GM23338 (cell line): ENCODE data around the gene AFF2. TPM values are rescaled to one million over a fixed set of nuclear protein-coding genes. Genes with fewer than 3 reads are reported as not detected.

Source experiments
- ATAC-seq: fragments of 200-7000 bp; cut with Tn5 transposase; 3 replicates; pipeline ENCODE4 v1.9.1; 2020
- DNase-seq: peaks from one replicate; pipeline ENCODE4 v3.0.0-alpha.2; 2015; ENCODE audit warnings: low spot score
- H2AFZ ChIP-seq: fragments of 200-600 bp; sonication (generic); 2 replicates; pipeline ENCODE4 v1.8.0; 2016; ENCODE audit warnings: antibody characterized with exemption, mild to moderate bottlenecking, moderate library complexity
- H3F3A ChIP-seq: fragments of 200-600 bp; sonication (generic); replicated peaks from 2 replicates; pipeline ENCODE4 v1.8.0; 2017; ENCODE audit warnings: antibody characterized with exemption, mixed run types, low read depth
- H3K27ac ChIP-seq: fragments of 200-600 bp; sonication (generic); 2 replicates; pipeline ENCODE4 v1.6.1; 2016; ENCODE audit warnings: low read depth
- H3K27me3 ChIP-seq: fragments of 200-600 bp; sonication (generic); 2 replicates; pipeline ENCODE4 v1.8.0; 2016; ENCODE audit warnings: mild to moderate bottlenecking, mixed run types, moderate library complexity; ENCODE audit not compliant: insufficient read depth
- H3K36me3 ChIP-seq: fragments of 200-600 bp; sonication (generic); 2 replicates; pipeline ENCODE4 v1.8.0; 2016; ENCODE audit warnings: mild to moderate bottlenecking; ENCODE audit not compliant: insufficient read depth
- H3K4me1 ChIP-seq: fragments of 200-600 bp; sonication (generic); 2 replicates; pipeline ENCODE4 v1.8.0; 2016; ENCODE audit warnings: mild to moderate bottlenecking, moderate library complexity; ENCODE audit not compliant: insufficient read depth
- H3K4me2 ChIP-seq: fragments of 200-600 bp; sonication (generic); 2 replicates; pipeline ENCODE4 v1.7.1; 2017; ENCODE audit warnings: mixed run types
- H3K4me3 ChIP-seq: fragments of 200-600 bp; sonication (generic); 2 replicates; pipeline ENCODE4 v1.6.1; 2016; ENCODE audit warnings: mixed run types
- H3K79me2 ChIP-seq: fragments of 200-600 bp; sonication (generic); replicated peaks from 2 replicates; pipeline ENCODE4 v1.8.0; 2017; ENCODE audit warnings: mild to moderate bottlenecking; ENCODE audit not compliant: insufficient read depth
- H3K9me2 ChIP-seq: fragments of 200-600 bp; sonication (generic); 2 replicates; pipeline ENCODE4 v1.8.0; 2017; ENCODE audit not compliant: insufficient read depth
- H4K20me1 ChIP-seq: fragments of 200-600 bp; sonication (generic); replicated peaks from 2 replicates; pipeline ENCODE4 v1.8.0; 2017; ENCODE audit warnings: mild to moderate bottlenecking; ENCODE audit not compliant: insufficient read depth
- H3K27ac Mint-ChIP-seq: 2 replicates; pipeline ENCODE4 v1.8.0; 2020; ENCODE audit warnings: inconsistent platforms, mild to moderate bottlenecking, moderate library complexity, mixed read lengths
- H3K27me3 Mint-ChIP-seq: 3 replicates; pipeline ENCODE4 v1.8.0; 2022; ENCODE audit warnings: low read depth, mild to moderate bottlenecking, moderate library complexity, mixed read lengths, inconsistent platforms; ENCODE audit not compliant: insufficient read depth, poor library complexity
- H3K36me3 Mint-ChIP-seq: 3 replicates; pipeline ENCODE4 v1.8.0; 2021; ENCODE audit warnings: low read depth, mild to moderate bottlenecking, inconsistent platforms, moderate library complexity, mixed read lengths
- H3K4me1 Mint-ChIP-seq: 3 replicates; pipeline ENCODE4 v1.8.0; 2020; ENCODE audit warnings: mild to moderate bottlenecking, inconsistent platforms, mixed read lengths
- H3K4me3 Mint-ChIP-seq: 3 replicates; pipeline ENCODE4 v1.8.0; 2021; ENCODE audit warnings: moderate library complexity, mild to moderate bottlenecking, inconsistent platforms, mixed read lengths
- H3K9me3 Mint-ChIP-seq: 3 replicates; pipeline ENCODE4 v1.8.0; 2020; ENCODE audit warnings: moderate library complexity, mild to moderate bottlenecking, inconsistent platforms, mixed read lengths
- CREB1 ChIP-seq: fragments of 250-450 bp; sonication (Bioruptor Pico); IDR thresholded peaks from 2 replicates; pipeline ENCODE4 v1.5.0; 2020; ENCODE audit warnings: low read depth, mild to moderate bottlenecking, moderate library complexity
- EZH2 ChIP-seq: fragments of 200-600 bp; sonication (generic); IDR thresholded peaks from one replicate; pipeline ENCODE4 v1.8.0; 2017; ENCODE audit warnings: antibody characterized with exemption, mild to moderate bottlenecking, low read depth; ENCODE audit not compliant: unreplicated experiment
- EZH2phosphoT487 ChIP-seq: fragments of 200-600 bp; sonication (generic); IDR thresholded peaks from one replicate; pipeline ENCODE4 v1.8.1; 2018; ENCODE audit warnings: antibody characterized with exemption; ENCODE audit not compliant: unreplicated experiment
- JUNB ChIP-seq: IDR thresholded peaks from one replicate; pipeline ENCODE4 v1.6.1; 2016; ENCODE audit warnings: antibody characterized with exemption; ENCODE audit not compliant: unreplicated experiment
- NANOG ChIP-seq: IDR thresholded peaks from 2 replicates; pipeline ENCODE4 v1.6.1; 2016; ENCODE audit warnings: antibody characterized with exemption, borderline replicate concordance
- POLR2AphosphoS5 ChIP-seq: IDR thresholded peaks from 2 replicates; pipeline ENCODE4 v1.6.1; 2016; ENCODE audit warnings: antibody characterized with exemption, low read depth
- REST ChIP-seq: IDR thresholded peaks from one replicate; pipeline ENCODE4 v1.6.1; 2018; ENCODE audit warnings: antibody characterized with exemption; ENCODE audit not compliant: unreplicated experiment
- STAT1 ChIP-seq: IDR thresholded peaks from one replicate; pipeline ENCODE4 v1.6.1; 2016; ENCODE audit warnings: antibody characterized with exemption; ENCODE audit not compliant: unreplicated experiment
- ZNF114 ChIP-seq: fragments of 250-450 bp; sonication (Bioruptor Pico); IDR thresholded peaks from 2 replicates; pipeline ENCODE4 v1.5.0; 2020; ENCODE audit warnings: mild to moderate bottlenecking, moderate library complexity
- ZNF331 ChIP-seq: fragments of 250-450 bp; sonication (Bioruptor Pico); IDR thresholded peaks from 2 replicates; pipeline ENCODE4 v1.5.0; 2020; ENCODE audit warnings: low read depth, mild to moderate bottlenecking, moderate library complexity
- polyA plus RNA-seq: library from polyadenylated mRNA; unstranded; fragments of >200 nt; fragmentation: Nextera tagmentation; extraction: Ambion mirVana; gene quantifications from 2 replicates; pipeline ENCODE4 v1.2.1, GENCODE V29; 2016
- total RNA-seq: library from RNA; depleted of rRNA; stranded (reverse); fragments of >200 nt; shearing (Covaris generic); gene quantifications from 2 replicates; pipeline ENCODE4 v1.2.3, GENCODE V29; 2014
- TF ChIP-seq, protein P1 (sequence below): IDR thresholded peaks from 2 replicates; pipeline ENCODE4 v1.6.1; 2016; ENCODE audit warnings: antibody characterized with exemption
- TF ChIP-seq, protein P2 (sequence below), 2 experiments: fragments of 200-600 bp in 1 of 2; sonication (generic) in 1 of 2; conservative IDR thresholded peaks; 2 replicates each; pipeline versions ENCODE4 v1.5.1 to v1.6.1; 2016 to 2017; ENCODE audit warnings: antibody characterized with exemption in 2 of 2, low read depth in 2 of 2, mild to moderate bottlenecking in 2 of 2, moderate library complexity in 1 of 2
- TF ChIP-seq, protein P3 (sequence below): fragments of 250-450 bp; sonication (Bioruptor Pico); IDR thresholded peaks from 2 replicates; pipeline ENCODE4 v1.5.0; 2020; ENCODE audit warnings: mild to moderate bottlenecking, moderate library complexity

AFF2 gene
- total and polyA plus RNA-seq, 2 experiments from 2014 or later: 1.6 to 5.8 TPM

GRCh38 chrX:149010853-149011224 is 510.4 kb downstream of the AFF2 start:
- Histone ChIP-seq H3K9me2 (no peaks in the 10 kb centered on the region), H3F3A (no peaks in the 10 kb centered on the region), H3K27me3 (no peaks in the 10 kb centered on the region), H3K27ac (no peak overlapping the region), H2AFZ (no peak overlapping the region), H4K20me1 (no peaks in the 10 kb centered on the region), H3K36me3 (no peaks in the 10 kb centered on the region), H3K4me1 (no peaks in the 10 kb centered on the region), H3K79me2 (no peaks in the 10 kb centered on the region), H3K4me3 (no peak overlapping the region), H3K4me2 (no peak overlapping the region)
- H3K27ac Mint-ChIP-seq: no peak overlapping the region
- DNase-seq (no peak), ATAC-seq (no peak)
- no peaks in the 10 kb centered on the region for H3K4me1 Mint-ChIP-seq
- H3K36me3 Mint-ChIP-seq: no peaks in the 10 kb centered on the region
- no peaks in the 10 kb centered on the region for H3K9me3 Mint-ChIP-seq
- H3K4me3 Mint-ChIP-seq: no peak overlapping the region
- H3K27me3 Mint-ChIP-seq: peaks cover 2% of the 10 kb centered on the region
- no peak for TF ChIP-seq JUNB
- TF ChIP-seq REST: no peak
- no peak for TF ChIP-seq CREB1 (CRISPR knock-in tag)
- no peak for TF ChIP-seq STAT1
- TF ChIP-seq EZH2phosphoT487: no peak
- no peak for TF ChIP-seq EZH2
- TF ChIP-seq, protein P1, sequence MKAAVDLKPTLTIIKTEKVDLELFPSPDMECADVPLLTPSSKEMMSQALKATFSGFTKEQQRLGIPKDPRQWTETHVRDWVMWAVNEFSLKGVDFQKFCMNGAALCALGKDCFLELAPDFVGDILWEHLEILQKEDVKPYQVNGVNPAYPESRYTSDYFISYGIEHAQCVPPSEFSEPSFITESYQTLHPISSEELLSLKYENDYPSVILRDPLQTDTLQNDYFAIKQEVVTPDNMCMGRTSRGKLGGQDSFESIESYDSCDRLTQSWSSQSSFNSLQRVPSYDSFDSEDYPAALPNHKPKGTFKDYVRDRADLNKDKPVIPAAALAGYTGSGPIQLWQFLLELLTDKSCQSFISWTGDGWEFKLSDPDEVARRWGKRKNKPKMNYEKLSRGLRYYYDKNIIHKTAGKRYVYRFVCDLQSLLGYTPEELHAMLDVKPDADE: no peak
- TF ChIP-seq ZNF331: no peak
- TF ChIP-seq POLR2AphosphoS5: no peak
- no peak for TF ChIP-seq ZNF114
- TF ChIP-seq NANOG: no peak
- TF ChIP-seq, protein P2, sequence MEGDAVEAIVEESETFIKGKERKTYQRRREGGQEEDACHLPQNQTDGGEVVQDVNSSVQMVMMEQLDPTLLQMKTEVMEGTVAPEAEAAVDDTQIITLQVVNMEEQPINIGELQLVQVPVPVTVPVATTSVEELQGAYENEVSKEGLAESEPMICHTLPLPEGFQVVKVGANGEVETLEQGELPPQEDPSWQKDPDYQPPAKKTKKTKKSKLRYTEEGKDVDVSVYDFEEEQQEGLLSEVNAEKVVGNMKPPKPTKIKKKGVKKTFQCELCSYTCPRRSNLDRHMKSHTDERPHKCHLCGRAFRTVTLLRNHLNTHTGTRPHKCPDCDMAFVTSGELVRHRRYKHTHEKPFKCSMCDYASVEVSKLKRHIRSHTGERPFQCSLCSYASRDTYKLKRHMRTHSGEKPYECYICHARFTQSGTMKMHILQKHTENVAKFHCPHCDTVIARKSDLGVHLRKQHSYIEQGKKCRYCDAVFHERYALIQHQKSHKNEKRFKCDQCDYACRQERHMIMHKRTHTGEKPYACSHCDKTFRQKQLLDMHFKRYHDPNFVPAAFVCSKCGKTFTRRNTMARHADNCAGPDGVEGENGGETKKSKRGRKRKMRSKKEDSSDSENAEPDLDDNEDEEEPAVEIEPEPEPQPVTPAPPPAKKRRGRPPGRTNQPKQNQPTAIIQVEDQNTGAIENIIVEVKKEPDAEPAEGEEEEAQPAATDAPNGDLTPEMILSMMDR (conservative IDR thresholded peaks at IDR 0.05; ENCODE audit: low read depth in 2 of 2): no peak
- TF ChIP-seq, protein P3, sequence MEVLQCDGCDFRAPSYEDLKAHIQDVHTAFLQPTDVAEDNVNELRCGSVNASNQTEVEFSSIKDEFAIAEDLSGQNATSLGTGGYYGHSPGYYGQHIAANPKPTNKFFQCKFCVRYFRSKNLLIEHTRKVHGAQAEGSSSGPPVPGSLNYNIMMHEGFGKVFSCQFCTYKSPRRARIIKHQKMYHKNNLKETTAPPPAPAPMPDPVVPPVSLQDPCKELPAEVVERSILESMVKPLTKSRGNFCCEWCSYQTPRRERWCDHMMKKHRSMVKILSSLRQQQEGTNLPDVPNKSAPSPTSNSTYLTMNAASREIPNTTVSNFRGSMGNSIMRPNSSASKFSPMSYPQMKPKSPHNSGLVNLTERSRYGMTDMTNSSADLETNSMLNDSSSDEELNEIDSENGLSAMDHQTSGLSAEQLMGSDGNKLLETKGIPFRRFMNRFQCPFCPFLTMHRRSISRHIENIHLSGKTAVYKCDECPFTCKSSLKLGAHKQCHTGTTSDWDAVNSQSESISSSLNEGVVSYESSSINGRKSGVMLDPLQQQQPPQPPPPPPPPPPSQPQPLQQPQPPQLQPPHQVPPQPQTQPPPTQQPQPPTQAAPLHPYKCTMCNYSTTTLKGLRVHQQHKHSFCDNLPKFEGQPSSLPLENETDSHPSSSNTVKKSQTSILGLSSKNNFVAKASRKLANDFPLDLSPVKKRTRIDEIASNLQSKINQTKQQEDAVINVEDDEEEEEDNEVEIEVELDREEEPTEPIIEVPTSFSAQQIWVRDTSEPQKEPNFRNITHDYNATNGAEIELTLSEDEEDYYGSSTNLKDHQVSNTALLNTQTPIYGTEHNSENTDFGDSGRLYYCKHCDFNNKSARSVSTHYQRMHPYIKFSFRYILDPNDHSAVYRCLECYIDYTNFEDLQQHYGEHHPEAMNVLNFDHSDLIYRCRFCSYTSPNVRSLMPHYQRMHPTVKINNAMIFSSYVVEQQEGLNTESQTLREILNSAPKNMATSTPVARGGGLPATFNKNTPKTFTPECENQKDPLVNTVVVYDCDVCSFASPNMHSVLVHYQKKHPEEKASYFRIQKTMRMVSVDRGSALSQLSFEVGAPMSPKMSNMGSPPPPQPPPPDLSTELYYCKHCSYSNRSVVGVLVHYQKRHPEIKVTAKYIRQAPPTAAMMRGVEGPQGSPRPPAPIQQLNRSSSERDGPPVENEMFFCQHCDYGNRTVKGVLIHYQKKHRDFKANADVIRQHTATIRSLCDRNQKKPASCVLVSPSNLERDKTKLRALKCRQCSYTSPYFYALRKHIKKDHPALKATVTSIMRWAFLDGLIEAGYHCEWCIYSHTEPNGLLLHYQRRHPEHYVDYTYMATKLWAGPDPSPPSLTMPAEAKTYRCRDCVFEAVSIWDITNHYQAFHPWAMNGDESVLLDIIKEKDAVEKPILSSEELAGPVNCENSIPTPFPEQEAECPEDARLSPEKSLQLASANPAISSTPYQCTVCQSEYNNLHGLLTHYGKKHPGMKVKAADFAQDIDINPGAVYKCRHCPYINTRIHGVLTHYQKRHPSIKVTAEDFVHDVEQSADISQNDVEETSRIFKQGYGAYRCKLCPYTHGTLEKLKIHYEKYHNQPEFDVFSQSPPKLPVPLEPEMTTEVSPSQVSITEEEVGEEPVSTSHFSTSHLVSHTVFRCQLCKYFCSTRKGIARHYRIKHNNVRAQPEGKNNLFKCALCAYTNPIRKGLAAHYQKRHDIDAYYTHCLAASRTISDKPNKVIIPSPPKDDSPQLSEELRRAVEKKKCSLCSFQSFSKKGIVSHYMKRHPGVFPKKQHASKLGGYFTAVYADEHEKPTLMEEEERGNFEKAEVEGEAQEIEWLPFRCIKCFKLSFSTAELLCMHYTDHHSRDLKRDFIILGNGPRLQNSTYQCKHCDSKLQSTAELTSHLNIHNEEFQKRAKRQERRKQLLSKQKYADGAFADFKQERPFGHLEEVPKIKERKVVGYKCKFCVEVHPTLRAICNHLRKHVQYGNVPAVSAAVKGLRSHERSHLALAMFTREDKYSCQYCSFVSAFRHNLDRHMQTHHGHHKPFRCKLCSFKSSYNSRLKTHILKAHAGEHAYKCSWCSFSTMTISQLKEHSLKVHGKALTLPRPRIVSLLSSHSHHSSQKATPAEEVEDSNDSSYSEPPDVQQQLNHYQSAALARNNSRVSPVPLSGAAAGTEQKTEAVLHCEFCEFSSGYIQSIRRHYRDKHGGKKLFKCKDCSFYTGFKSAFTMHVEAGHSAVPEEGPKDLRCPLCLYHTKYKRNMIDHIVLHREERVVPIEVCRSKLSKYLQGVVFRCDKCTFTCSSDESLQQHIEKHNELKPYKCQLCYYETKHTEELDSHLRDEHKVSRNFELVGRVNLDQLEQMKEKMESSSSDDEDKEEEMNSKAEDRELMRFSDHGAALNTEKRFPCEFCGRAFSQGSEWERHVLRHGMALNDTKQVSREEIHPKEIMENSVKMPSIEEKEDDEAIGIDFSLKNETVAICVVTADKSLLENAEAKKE (CRISPR knock-in tag): no peak
